GM12892 (cell line): ENCODE measurements around the gene SLC15A3.

Experiments used
- DNase-seq: peaks from one replicate; pipeline ENCODE4 v3.0.0; 2011; ENCODE audit not compliant: insufficient read length
- FAIRE-seq: peaks from 2 replicates; lab custom pipeline; 2011; peaks lifted over from hg19 to GRCh38; lab: Jason Lieb, UNC
- POLR2A ChIP-seq: IDR thresholded peaks from 2 replicates; pipeline ENCODE4 v1.6.1; 2011; ENCODE audit warnings: low read depth, low read length, control low read depth
- POLR2AphosphoS5 ChIP-seq: IDR thresholded peaks from 2 replicates; pipeline ENCODE4 v1.6.1; 2011; ENCODE audit warnings: low read depth, low read length, control low read depth
- TAF1 ChIP-seq: IDR thresholded peaks from 2 replicates; pipeline ENCODE4 v1.6.1; 2011; ENCODE audit warnings: low read depth, mild to moderate bottlenecking, control low read depth, low read length, borderline replicate concordance

SLC15A3 gene

GRCh38 chr11:60924906-60925853 is 26.8 kb downstream of the SLC15A3 start:
- peak; percentile 84 for FAIRE-seq

GRCh38 chr11:60924110-60924905 is 27.7 kb downstream of the SLC15A3 start, which contains the start of gene TMEM132A:
Gene TMEM132A, plus strand, starts transcription at chr11:60924460. Its CDS starts 174 bp downstream, at chr11:60924634.
- FAIRE-seq (peak; percentile 91), DNase-seq (peak; percentile 72)
- no peak for TF ChIP-seq POLR2AphosphoS5
- no peak for TF ChIP-seq TAF1
- no peak for TF ChIP-seq POLR2A

More at GRCh38 chr11:60924906-60925853, 26.8 kb downstream of the SLC15A3 start:
- no peak for DNase-seq
- TF ChIP-seq POLR2A (no peak), TAF1 (no peak), POLR2AphosphoS5 (no peak)

GRCh38 chr11:60923800-60924109 is 28.2 kb downstream of the SLC15A3 start:
- FAIRE-seq (no peak), DNase-seq (no peak)
- TF ChIP-seq POLR2A (no peak), POLR2AphosphoS5 (no peak), TAF1 (no peak)

GRCh38 chr11:60923326-60923725 is 28.6 kb downstream of the SLC15A3 start:
- peak; percentile 33; the same call in 1 of the 2 replicates for TF ChIP-seq POLR2AphosphoS5
- TF ChIP-seq TAF1, result no peak
- no peak for TF ChIP-seq POLR2A
- FAIRE-seq (peak; percentile 64), DNase-seq (no peak)

- no peak for FAIRE-seq
- TF ChIP-seq POLR2AphosphoS5, result no peak
- no peak for TF ChIP-seq TAF1
- TF ChIP-seq POLR2A, result no peak
These were observed 29.1 kb downstream of the SLC15A3 start for GRCh38 chr11:60922906-60923305.

GRCh38 chr11:60921777-60922335 is 30.1 kb downstream of the SLC15A3 start:
- FAIRE-seq, result no peak
- TF ChIP-seq POLR2AphosphoS5 (no peak), TAF1 (no peak), POLR2A (no peak)
- no peak for DNase-seq

More at GRCh38 chr11:60922906-60923305, 29.1 kb downstream of the SLC15A3 start:
- DNase-seq, result no peak

GRCh38 chr11:60921259-60921658 is 30.7 kb downstream of the SLC15A3 start:
- TF ChIP-seq TAF1 (no peak), POLR2A (no peak), POLR2AphosphoS5 (no peak)
- FAIRE-seq, result no peak
- DNase-seq, result no peak

- DNase-seq (no peak), FAIRE-seq (no peak)
- no peak for TF ChIP-seq POLR2A
- TF ChIP-seq TAF1, result no peak
- TF ChIP-seq POLR2AphosphoS5, result no peak
These were observed 32.0 kb downstream of the SLC15A3 start for GRCh38 chr11:60919956-60920355.

- DNase-seq (no peak), FAIRE-seq (no peak)
- no peak for TF ChIP-seq POLR2AphosphoS5
- TF ChIP-seq TAF1, result no peak
- TF ChIP-seq POLR2A, result no peak
These were observed 32.7 kb downstream of the SLC15A3 start for GRCh38 chr11:60919320-60919719.

- TF ChIP-seq POLR2AphosphoS5, result no peak
- TF ChIP-seq TAF1, result no peak
- TF ChIP-seq POLR2A, result no peak
- DNase-seq (no peak), FAIRE-seq (no peak)
These were observed 33.1 kb downstream of the SLC15A3 start for GRCh38 chr11:60918939-60919265.

- no peak for DNase-seq
- FAIRE-seq, result no peak
These were observed 33.6 kb downstream of the SLC15A3 start for GRCh38 chr11:60918251-60918938.

More at GRCh38 chr11:60918251-60918938, 33.6 kb downstream of the SLC15A3 start:
- no peak for TF ChIP-seq POLR2AphosphoS5
- TF ChIP-seq POLR2A, result no peak
- TF ChIP-seq TAF1, result no peak
